Activated T-helper 9 cell treated with anti-CD3 and anti-CD28 coated beads, Interleukin-2, amount 50 U/mL, for 16 hours (primary cell): Measurements from ENCODE around the gene GOLPH3L.
A peak's percentile ranks its signal among the peaks of the same experiment; 100 is the strongest.
"Not testable (repeated sequence)": the region's sequence is repeated elsewhere in the genome, so short reads cannot be mapped to it uniquely, and the experiment has no call there.

Experiments
- DNase-seq: peaks from one replicate; pipeline ENCODE4 v3.0.0-alpha.2; 2020; ENCODE audit warnings: low read depth

The GOLPH3L gene

DNA sequence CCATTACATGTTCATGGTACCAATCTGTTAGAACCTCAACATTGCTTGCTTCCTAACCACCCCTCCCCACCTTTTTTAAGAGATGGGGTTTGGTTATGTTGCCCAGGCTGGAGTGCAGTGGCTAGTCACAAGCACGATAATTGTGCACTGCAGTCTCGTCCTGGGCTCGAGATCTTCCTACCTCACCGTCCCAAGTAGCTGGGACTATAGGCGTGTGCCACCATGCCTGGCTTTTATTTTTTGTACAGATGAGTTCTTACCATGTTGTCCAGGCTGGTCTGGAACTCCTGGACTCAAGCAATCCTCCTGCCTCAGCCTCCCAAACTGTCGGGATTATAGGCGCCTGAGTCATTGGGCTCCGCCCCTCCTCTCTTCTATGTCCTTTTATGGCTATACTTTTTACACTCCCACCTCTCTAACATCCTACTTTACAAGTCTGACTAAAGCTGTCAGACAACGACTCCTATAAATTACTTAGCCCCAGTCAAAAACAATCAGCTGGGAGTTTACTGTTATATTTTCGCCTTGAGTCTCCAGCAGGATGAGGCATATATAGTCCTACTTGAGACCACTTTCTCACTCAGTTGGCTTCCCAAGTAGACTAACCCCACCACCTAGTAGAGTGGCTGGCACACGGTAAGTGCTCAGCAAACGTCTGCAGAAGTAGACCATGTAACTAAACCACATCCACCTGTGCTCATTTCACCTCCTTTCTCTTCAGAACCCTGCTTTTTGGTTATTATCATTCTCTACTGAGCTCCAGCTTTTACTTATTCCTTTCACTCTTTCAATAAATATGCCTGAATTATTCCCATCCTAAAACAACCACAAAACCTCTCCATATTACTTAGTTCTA is 81.4 kb downstream of the GOLPH3L start:
- no peak for DNase-seq

DNA sequence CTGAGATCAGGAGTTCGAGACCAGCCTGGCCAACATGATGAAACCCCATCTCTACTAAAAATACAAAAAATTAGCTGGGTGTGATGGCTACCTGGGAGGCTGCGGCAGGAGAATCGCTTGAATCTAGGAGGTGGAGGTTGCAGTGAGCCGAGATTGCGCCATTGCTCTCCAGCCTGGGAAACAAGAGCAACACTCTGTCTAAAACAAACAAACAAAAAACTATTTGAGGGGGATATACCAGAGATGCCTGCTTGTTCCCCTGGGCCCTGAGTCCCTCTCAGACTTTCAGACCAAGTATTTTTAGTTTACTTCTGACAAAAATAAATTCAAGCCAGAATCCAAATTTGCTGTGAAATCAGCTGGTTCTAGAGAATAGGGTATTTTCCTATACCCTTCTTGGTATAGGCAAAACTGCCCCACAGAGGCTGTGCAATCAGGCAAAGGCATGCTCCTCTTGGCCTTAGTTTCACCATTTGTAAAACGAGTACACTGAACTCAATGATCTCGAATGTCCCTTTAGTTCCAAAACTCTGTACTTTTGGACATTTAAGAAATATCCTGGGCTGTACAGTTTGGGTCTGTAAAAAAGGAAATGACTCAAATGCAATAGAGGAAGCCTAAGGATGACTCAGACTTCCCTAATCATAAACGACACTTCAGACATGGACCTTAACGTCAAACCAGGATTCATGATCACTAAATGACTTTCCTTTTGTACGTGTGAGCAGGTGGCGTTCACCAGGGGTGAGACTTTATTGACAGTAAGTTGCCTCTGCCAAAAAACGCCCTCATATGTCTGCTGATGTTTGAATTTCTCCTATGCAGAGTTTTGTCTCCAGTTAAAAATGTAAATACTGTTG is 83.7 kb downstream of the GOLPH3L start:
- peak; percentile 29 for DNase-seq

- DNase-seq, result no peak
Observed at GRCh38 chr1:150612014-150612345, 85.0 kb downstream of the GOLPH3L start.

- no peak for DNase-seq
Observed at GRCh38 chr1:150610576-150610975, 86.4 kb downstream of the GOLPH3L start.

DNA sequence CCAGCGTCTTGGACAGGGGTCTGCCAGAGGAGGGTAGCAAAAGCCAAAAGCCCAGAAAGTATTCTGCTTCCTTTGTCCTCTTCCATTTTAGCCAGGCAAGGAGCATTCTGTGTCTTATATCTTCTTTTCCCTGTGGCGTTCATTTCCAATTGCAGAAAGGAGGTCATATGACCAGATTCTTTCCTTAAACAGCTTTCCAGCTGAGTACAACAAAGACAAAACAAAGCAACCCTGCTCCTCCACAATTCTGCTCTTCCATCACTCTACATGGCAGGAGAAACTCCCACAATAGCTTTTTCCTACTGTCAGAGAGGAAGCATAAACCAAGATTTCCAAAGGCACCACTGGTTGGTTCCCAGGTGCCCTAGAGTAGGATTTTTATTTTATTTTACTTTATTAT is 87.2 kb downstream of the GOLPH3L start:
- DNase-seq, result no peak

- DNase-seq, result no peak
Observed at GRCh38 chr1:150606463-150607142, 90.4 kb downstream of the GOLPH3L start.

DNA sequence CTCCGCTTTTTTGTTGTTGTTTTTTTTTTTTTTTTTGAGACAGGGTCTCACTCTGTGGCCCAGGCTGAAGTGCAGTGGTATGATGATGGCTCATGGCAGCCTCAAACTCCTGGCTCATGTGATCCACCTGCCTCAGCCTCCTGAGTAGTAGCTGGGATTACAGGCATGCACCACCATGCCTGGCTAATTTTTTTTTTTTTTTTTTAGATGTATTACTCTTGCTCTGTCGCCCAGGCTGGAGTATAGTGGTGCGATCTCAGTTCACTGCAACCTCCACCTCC is 91.6 kb downstream of the GOLPH3L start:
- DNase-seq, result not testable (repeated sequence)

GRCh38 chr1:150604226-150604588 is 92.7 kb downstream of the GOLPH3L start:
- DNase-seq, result no peak

DNA sequence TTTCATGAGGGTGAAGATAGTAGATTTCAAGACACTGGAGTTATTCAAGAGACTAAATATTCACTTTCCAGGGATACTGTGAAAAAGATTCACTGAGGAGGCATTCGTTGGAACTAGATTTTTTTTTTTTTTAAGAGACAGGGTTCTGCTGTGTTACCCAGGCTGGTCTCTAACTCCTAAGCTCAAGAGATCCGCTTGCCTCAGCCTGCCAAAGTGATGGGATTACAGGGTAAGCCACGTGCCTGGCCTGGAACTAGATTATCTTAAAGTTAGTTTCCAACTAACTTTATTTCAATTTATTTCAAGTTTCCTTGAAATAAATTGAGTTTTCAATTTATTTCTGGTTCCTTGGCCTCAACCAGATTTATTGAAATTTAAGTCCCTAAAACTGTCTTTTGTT is 93.2 kb downstream of the GOLPH3L start:
- no peak for DNase-seq

DNA sequence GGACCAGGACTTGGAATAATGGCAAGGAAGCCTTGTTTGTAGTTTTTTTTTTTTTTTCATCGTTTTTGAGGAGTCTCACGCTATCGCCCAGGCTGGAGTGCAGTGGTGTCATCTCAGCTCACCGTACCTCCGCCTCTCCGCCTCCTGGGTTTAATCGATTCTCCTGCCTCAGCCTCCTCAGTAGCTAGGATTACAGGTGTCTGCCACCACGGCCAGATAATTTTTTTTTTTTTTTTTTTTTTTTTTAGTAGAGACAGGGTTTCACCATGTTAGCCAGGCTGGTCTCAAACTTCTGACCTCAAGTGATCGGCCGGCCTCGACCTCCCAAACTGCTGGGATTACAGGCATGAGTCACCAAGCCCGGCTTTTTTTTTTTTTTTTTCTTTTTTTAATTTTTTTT is 94.6 kb downstream of the GOLPH3L start:
- DNase-seq, result not testable (repeated sequence)

- DNase-seq, result no peak
Observed at GRCh38 chr1:150601540-150601939, 95.4 kb downstream of the GOLPH3L start.

DNA sequence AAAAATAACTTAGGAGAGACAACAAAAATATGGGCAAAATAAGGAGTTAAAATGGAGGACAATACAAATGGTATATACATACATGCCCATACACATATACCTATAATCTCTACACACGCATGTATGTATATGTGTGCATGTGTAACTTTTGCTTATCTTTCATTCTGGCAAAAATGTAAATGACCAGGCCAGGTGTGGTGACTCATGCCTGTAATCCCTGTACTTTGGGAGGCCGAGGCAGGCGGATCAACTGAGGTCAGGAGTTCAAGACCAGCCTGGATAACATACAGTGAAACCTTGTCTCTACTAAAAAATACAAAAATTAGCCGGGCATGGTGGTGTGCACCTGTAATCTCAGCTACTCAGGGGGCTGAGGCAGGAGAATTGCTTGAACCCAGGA is 98.6 kb downstream of the GOLPH3L start:
- not testable (repeated sequence) for DNase-seq

DNA sequence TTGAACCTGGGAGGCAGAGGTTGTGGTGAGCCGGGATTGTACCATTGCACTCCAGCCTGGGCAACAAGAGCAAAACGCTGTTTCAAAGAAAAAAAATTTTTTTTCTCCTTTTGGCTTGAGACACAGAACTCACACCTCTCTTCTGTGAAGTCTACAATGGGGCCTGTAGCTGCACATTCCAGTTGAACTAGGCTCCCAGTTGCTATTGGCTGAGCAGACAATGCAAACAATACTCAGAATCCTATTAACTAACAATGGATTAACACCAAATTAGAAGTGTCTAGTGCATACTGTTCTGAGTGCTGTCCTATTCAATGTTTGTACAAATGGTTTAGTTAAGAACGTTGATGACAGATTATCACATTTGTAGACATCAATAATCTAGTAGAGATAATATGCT is 100.0 kb downstream of the GOLPH3L start:
- DNase-seq, result no peak
